DLD1 (cell line): ENCODE measurements around the gene SLC2A11.
"Not testable (repeated sequence)": the region's sequence is repeated elsewhere in the genome, so short reads cannot be mapped to it uniquely, and the experiment has no call there.

Source experiments
- in situ Hi-C: cut with HindIII; loops from 2 replicates; pipeline ENCODE4 v1.10.0; 2017; ENCODE audit warnings: low sequenced_read_pairs

The SLC2A11 gene

DNA sequence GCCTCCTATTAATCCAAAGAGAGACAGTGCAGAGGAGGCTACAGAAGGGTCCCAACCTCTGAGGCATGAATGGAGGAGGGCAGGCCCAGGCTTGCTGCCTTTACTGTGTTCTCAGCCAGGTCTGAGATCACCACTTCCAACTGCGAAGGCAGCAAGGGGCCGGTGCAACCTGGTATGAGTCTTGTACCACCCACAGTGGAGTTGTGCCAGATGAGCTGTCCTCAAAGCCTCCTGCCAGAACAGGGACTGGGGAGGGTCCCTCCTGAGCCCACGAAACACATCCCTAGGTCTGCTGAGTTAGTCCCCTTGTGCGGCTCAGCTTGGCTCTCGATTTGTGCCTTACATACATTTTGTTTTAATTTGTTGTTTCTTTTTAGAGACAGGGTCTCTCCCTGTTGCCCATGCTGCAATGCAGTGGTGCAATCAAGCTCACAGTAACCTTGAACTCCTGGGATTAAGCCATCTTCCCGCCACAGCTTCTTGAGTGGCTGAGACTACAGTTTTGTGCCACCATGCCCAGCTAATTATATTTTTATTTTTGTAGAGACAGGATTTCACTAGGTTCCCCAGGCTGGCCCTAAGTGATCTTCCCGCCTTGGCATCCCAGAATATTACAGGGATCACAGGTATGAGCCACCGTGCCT, 45.8 kb downstream of the SLC2A11 start:
- in situ Hi-C loops, result no loop called here

DNA sequence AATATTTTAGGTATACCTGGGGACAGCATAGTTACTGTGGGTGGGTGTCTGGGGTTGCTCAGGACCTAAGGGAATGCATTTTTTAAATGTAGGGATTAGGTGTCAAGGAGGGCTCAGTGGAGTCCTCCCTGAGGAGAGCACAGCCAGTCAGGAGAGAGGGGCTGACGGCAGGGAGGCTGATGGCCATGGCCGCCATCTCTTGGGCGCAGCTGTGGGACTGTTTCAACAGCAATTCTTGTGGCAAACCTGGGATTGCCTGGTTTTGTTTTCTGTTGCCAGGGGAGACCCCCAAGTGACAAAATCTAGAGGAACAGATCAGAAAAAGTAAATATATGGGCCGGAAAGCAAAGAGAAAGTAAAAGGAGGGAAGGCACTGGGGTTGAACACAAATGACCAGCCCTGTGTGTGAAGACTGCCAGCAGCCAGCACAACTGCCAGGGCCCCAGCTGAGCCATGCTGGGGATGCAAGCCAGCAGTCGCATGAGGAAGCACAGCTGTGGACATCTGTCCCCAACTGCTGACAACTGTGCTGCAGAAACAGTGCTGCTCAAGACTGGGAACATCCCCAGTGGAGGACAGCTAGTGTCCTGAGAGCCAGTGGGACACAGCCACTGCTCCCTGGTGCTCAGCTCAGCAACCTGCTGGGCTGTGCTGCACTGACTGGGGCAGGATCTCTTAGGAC, 47.0 kb downstream of the SLC2A11 start:
- in situ Hi-C loops, result no loop called here

DNA sequence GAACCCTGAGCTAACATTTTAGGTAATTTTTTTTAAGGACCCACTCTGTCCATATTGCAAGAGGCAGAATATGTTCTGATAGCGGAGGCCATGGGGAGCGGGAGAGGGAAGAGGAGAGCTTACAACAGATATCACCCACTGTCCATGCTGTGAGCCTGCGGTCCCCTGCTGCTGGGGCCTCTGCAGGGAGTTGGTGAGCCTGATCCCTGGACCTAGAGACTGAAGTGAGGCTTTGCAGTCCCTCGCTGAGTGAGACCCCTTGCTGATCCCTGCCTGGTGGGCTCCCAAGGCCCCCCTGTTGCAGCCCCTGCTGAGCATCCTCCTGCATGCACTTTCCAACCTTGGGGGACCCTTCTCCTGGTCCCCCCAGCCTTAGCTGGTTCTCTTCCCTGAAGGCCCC, 49.0 kb downstream of the SLC2A11 start:
- in situ Hi-C loops, result no loop called here

DNA sequence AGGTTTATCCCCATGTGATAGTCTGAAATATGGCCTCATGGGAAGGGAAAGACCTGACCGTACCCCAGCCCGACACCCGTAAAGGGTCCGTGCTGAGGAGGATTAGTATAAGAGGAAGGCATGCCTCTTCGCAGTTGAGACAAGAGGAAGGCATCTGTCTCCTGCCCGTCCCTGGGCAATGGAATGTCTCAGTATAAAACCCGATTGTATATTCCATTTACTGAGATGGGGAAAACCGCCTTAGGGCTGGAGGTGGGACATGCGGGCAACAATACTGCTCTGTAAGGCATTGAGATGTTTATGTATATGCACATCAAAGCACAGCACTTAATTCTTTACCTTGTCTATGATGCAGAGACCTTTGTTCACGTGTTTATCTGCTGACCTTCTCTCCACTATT, 49.7 kb downstream of the SLC2A11 start:
- in situ Hi-C loops, result not testable (repeated sequence)

DNA sequence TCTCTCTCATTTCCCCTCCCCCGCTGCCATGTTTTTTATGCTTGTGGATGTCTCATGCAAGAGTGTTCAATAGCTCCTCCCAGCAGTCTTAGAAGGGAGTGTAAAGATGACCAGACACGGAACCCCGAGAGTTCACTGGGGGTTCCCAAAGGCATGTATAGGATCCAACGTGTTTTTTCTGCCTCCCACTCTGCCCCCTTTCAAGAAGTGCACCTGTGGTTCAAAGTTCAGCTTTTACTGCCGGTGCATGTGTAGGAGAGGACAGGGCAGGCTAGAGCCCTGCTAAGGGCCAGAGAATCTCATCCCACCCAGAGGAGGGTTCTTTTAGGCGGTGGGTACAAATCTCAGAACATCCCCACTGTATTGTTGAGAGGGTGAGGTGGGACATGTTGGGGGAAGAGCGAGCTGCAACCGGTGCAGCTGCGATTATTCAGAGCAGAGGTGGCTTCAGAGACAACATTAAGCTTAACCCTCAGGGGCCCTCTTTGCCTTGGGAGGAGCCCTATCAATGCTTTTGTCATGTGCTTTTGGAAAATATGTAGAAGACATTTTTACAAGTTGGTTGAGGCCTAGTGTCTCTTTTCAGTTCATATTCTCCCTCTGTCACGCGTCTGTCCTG, 51.0 kb downstream of the SLC2A11 start:
- in situ Hi-C loops, result no loop called here

DNA sequence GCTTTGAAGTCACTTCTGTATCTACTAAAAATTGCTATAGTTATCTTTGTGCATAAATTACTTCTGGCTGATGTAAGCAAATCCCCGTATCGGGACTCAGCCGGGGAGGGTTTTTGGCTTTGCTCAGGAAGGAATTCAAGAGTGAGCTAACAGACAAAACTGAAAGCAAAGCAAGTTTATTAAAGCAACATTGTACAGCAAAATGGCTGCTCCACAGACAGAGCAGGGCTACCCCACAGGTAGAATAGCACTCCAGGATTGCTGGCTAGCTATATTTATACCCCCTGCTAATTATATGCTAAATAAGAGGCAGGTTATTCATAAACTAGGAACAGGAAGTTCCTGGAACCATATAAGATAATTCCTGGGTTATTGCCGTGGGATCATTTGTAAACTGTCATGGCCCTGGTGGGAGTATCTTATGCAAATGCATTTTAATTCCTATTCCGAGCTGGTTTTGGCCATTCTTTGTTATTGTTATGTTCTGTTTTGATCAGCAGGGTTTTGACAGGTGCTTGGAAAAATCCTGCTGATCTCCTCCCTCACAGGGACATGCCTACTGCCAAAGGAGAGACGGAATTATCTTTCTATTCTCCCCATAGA, 51.7 kb downstream of the SLC2A11 start:
- in situ Hi-C loops, result no loop called here

DNA sequence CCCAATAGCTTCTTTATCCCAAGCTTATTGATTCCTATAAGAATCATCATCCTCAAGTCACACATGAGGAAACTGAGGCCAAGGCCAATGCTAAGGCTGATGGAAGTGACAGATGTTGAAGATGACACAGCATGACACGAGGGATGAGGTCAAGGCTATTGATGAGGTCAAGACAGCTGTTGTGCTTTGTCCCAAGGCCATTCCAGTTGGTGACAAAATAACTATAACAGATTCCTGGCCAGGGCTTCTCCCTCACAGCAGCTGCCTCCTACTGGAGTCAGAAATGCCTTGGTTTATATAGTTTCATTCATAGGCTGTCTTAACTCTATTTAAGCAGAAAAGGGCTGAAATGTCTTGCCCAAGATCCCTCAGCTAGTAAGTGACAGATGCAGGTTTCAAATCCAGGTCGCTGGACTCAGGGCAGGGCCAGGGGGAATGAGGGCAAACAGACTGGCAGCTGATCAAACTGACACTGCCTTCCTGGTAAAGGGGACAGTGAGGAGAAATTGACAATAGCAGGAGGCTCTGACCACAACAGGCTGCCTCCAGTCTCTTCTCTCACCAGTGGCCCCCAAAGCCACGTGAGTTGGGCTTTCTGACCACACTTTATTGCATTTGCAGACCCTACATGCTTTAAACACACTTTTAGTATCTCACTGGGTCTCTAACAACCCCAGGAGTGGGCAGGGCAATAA, 53.0 kb downstream of the SLC2A11 start:
- in situ Hi-C loops, result no loop called here

DNA sequence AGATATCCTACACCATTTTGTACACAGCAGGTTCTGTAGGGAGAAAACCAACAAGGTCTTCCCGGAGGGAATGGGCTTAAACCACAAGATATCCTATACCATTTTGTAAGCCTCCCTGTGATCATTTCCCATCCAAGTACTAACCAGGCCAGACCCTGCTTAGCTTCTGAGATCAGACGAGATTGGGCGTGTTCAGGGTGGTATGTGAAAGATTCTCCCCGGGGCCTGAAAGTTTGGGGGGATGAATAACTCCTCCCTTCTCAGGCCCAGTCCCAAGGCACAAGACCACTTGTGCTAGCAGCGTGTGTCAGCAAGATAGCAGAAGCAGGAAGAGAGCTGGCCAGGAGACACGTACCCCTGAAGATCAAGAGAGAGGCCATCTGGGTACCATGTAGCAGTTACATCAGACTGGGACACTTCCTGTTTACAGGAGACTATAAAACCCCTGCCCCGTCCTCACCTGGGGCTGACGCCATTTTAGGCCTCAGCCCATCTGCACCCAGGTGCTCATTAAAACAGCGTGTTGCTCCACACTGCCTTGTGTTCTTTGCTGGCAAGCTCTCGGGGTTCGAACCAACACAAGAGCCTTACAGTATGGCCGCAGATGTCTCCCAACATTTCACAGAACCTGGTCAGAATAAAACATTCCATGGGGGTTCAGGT, 53.8 kb downstream of the SLC2A11 start:
- in situ Hi-C loops, result no loop called here

DNA sequence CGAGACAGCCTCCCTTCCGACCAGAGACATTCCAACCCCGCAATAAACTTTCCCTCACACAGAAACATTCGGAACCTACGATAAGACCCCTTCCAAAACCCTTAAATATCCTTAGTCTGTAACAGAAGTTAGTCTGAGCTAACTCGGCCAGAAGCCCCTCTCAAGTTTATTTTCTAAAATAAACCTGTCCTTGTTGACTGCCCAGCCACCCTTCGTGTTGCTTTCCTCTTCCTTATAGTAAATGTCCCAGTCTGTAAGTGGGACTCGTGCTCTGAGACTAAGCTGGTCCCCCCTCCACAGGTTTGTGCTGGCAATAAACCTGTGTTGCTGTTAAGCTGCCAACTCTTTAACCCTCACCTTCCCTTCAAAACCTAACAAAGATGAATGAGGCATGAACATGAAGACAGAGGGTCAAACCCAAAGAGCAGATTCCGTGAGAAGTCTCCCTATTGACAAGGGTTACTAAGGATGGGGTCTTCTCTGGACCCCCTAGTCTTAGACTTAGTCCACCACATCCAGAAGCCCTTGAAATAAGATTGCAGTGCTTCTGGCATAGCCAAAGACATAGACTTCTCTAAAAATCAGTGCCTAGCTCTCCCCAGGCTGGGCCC, 54.7 kb downstream of the SLC2A11 start:
- in situ Hi-C loops, result no loop called here

DNA sequence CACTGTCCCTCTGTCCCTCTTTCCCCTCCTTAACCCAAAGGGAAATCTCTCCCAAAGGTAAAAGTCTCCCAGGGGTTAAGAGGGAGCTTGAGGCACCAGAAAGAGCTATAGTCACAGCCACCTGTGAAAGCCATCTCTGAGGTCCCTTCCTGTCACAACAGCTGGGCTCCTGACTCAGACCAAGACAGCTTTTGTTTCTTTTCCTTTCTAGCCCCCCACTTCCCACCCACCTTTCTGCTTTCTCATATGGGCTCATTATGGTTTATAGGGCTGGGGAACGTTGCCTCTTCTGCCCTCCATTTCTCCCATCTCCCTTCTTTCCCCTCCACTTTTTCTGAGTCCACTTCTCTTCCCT, 55.6 kb downstream of the SLC2A11 start:
- in situ Hi-C loops, result no loop called here

DNA sequence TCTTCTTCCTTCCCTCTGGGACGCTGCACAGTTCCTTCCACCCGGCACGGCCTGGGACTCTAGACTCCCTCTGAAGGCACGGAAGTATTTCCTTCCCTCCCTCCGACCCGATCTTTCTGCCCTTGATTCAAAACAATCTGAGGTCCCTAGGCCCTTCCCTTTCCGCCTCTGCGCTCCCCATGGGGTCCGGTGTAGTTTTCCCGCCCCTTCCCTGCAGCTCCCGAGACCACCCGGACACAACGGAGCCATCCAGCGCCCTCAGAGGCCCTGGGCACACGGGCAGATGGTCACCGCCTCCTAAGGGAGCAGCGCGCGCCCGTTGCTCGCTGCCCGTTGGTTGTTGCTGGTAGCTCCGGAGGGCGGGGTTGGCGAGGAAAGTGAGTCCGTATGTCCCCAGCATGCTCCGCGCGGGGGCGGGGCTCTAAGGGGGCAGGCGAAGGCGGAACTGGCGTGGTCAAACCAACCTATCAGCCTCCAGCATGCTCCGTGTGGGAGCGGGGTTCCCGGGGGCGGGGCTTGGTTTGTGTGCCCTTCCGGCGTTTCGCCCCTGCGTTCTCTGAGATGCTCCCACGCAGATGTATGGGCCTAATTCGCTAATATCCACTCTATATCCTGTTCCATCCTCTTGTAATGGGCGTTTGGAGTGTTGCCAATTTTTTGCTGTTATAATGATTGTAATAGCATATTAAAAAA, 56.1 kb downstream of the SLC2A11 start:
- in situ Hi-C loops, result no loop called here

DNA sequence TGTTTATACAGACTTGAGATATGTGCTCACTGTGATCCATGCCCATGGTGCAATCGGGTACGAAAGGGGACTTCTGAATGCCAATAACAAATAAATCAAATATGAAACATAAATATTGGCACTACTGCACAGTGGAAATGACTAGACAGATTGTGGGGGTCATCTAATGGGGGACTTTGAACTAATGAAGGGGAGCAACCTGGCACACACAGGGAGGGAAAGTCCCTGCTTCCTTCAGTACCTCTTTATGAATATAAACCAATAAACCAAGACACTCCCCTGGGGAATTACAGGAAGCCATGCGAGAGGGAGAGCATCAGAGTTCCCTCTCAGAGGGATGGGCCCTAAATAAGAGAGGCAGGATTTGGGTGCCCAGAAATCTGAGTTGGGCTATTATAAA, 57.6 kb downstream of the SLC2A11 start:
- in situ Hi-C loops, result no loop called here

DNA sequence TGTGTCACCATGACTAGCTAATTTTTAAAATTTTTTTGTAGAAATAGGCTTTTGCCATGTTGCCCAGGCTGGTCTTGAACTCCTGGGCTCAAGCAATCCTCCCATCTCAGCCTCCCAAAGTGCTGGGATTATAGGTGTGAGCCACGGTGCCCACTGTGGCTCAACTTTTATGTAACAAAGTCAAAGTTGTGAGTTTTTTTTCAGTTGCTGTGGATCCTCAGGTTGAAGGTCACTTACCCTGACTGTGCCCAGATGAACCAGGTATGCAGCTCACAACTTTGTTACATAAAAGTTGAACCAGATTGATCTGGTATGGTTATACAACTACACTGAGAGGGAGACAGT, 62.6 kb downstream of the SLC2A11 start:
- in situ Hi-C loops, result not testable (repeated sequence)

DNA sequence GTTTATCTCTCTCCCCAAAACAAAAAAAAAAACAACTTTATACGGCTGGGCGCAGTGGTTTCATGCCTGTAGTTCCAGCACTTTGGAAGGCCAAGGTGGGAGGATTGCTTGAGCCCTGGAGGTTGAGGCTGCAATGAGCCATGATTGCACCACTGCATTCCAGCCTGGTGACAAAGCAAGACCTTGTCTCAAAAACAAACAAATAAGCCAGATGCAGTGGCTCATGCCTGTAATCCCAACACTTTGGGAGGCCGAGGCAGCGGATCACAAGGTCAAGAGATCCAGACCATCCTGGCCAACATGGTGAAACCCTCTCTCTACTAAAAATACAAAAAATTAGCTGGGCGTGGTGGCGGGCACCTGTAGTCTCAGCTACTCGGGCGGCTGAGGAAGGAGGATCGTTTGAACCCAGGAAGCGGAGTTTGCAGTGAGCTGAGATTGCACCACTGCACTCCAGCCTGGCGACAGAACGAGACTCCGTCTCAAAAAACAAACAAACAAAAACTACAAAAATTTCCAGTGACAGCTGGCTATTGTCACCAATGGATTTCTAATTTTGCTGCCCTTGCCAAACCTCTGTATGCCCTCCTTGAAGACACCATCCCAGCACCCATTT, 64.0 kb downstream of the SLC2A11 start:
- in situ Hi-C loops, result not testable (repeated sequence)

DNA sequence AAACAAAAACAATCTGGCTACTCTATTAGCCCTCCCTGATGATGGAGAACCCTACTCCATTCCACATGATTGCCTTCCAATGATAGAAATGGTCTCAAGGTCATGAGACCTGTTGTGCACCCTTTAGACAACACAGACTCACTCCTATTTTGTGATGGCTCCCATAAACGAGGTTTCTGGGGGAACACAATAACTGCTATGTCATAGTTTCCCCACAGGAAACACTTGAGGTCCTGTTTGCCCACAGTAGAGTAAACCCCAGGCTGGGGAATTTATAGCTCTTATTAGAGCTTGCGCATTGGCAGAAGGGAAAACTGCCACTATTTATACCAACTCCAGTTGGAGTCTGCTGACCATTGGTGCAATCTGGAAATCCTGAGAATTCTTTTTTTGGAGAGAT, 65.2 kb downstream of the SLC2A11 start:
- in situ Hi-C loops, result no loop called here

DNA sequence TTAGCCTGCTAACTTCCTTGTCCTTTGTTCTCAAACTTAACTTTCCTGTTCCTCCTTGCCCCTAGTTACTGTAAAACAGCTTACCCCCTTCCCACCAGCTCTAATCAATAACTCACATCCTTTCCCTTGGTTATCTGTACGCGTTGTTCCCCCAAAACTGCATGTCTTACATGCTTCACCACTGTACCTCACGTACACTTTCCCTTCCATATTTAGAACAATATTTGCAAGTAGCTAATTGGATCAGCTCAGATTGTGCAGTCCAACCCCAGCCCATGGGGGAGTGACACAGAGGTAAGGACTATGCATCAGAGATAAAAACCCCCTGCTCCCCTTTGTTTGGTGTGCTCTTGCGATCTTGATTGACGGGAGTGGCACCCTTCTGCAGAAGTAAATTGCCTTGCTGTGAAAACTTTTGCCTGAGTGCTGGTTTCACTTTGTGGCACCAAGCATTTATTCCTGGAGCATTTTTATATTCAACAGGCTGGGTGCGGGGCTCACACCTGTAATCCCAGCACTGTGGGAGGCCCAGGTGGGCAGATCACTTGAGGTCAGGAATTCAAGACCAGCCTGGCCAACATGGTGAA, 67.4 kb downstream of the SLC2A11 start:
- in situ Hi-C loops, result no loop called here

DNA sequence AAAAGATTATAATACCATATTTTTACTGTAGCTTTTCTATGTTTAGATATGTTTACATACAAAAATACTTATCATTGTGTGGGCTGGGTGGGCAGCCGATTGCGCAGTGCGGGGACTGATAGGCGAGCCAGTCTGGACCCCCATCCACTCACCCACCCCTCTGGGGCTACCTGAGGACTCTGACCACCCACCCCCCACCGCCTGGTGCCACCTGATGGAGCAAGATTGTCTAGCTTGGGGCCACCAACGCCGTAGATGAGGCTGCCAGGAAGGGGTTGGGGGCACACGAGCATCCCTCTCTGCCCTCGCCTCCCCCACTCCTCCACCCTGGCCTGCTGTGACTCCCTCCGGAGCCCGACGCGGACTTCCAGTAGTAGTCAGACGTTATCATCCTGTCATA, 68.9 kb downstream of the SLC2A11 start:
- in situ Hi-C loops, result no loop called here
